ENCODE measurements around the gene DOK4.

- TF ChIP-seq CTCF (IDR thresholded peaks at IDR 0.05; ENCODE audit: low read depth, low read length) (no peak), POLR2A (IDR thresholded peaks at IDR 0.05; ENCODE audit: extremely low read depth, insufficient read length) (no peak), MYC (IDR thresholded peaks at IDR 0.05; ENCODE audit: low read depth, low read length) (no peak), MAX (IDR thresholded peaks at IDR 0.05; ENCODE audit: low read depth, low read length) (no peak)
Observed at GRCh38 chr16:57469046-57469445, 17.2 kb downstream of the DOK4 start.

Data from NB4 (cell line).